ENCODE measurements around the gene ZNF548. TPM values are rescaled to one million over a fixed set of nuclear protein-coding genes. Genes with fewer than 3 reads are reported as not detected.

ZNF548 gene
- total and polyA plus RNA-seq, 2 experiments from 2014 or later: 1.9 to 9.8 TPM

DNA sequence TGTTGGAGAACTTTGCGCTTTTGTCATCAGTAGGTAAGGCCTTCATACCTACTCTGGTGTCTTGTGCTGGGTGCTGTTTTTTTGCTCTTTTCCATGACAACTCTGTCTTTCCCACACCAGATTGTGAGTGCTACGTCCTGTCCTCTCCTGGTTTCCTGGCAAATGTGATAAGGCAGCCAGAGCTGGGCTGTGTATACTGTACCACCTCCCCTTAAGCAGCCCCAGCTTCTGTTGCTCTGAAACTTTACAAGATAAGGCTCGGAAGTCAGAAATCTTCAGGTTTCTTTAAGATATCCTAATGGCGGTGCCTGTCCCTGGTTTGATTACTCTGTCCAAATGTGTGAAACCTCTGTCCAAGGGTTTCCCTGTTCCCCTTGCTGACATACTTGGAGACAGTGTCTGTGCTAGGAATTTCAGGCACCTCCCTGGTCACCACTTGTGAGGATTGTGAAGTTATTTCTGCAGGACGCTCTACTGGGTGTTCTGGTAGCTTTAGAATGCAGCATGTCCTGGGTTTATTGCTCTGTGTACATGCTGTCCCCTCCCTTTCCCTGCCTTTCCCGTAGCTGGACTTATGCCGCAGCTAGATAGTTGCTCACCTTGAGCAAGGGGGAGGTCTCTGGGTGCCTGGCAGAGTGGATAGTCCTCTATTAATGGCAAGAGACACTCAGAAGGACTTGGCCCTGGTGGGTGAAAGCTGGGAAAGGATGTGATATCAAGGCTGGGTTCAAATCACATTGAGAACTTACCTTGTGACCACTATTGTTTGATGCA, 52.5 kb downstream of the ZNF548 start (continued):
- TF ChIP-seq ZNF114 (CRISPR knock-in tag; IDR thresholded peaks at IDR 0.05): no peak
- TF ChIP-seq CTCF (conservative IDR thresholded peaks at IDR 0.05; ENCODE audit: low read depth in 2 of 2): no peak
- TF ChIP-seq REST (IDR thresholded peaks at IDR 0.05; ENCODE audit: unreplicated experiment): no peak
- no peak for TF ChIP-seq CREB1 (CRISPR knock-in tag; IDR thresholded peaks at IDR 0.05; ENCODE audit: low read depth)
- no peak for TF ChIP-seq JUNB (IDR thresholded peaks at IDR 0.05; ENCODE audit: unreplicated experiment)

GRCh38 chr19:57443121-57443696, 53.6 kb downstream of the ZNF548 start:
- ATAC-seq (no peak), DNase-seq (ENCODE audit: low spot score) (no peak)
- Histone ChIP-seq H3K4me3 (no peak overlapping the region), H4K20me1 (replicated peaks; ENCODE audit: insufficient read depth) (peaks cover 9% of the 10 kb centered on the region), H3K4me2 (no peak overlapping the region), H3K9me2 (ENCODE audit: insufficient read depth) (no peaks in the 10 kb centered on the region), H2AFZ (no peak overlapping the region), H3K4me1 (ENCODE audit: insufficient read depth) (no peaks in the 10 kb centered on the region; the same call in 1 of the 2 replicates), H3K27me3 (ENCODE audit: insufficient read depth) (no peaks in the 10 kb centered on the region), H3K79me2 (replicated peaks; ENCODE audit: insufficient read depth) (peaks cover 48% of the 10 kb centered on the region), H3F3A (replicated peaks; ENCODE audit: low read depth) (no peaks in the 10 kb centered on the region), H3K36me3 (ENCODE audit: insufficient read depth) (peaks cover 16% of the 10 kb centered on the region), H3K27ac (ENCODE audit: low read depth) (no peak overlapping the region)
- Mint-ChIP-seq H3K27me3 (ENCODE audit: insufficient read depth, low read depth, poor library complexity) (peaks cover 2% of the 10 kb centered on the region), H3K36me3 (ENCODE audit: low read depth) (peaks cover 42% of the 10 kb centered on the region), H3K9me3 (no peaks in the 10 kb centered on the region), H3K27ac (no peak overlapping the region), H3K4me1 (no peaks in the 10 kb centered on the region; the same call in 2 of the 3 replicates), H3K4me3 (no peak overlapping the region)
- TF ChIP-seq REST (IDR thresholded peaks at IDR 0.05; ENCODE audit: unreplicated experiment) (no peak), ZNF462 (CRISPR knock-in tag; IDR thresholded peaks at IDR 0.05) (no peak), EZH2phosphoT487 (IDR thresholded peaks at IDR 0.05; ENCODE audit: unreplicated experiment) (no peak)

Measured in GM23338 (cell line).